ENCODE results near the gene SHANK2.

Gene SHANK2

GRCh38 chr11:71252269-71252769 lies at the start of gene SHANK2:
Gene SHANK2, minus strand, starts transcription at chr11:71252577. Its CDS starts 105,251 bp downstream, at chr11:71147326.
- H3K9me3 ChIP-seq (replicated peaks; ENCODE audit: insufficient read depth, low read length): no peaks in the 10 kb centered on the region
- H3K4me2 ChIP-seq (ENCODE audit: low read depth, low read length): no peak within 1 kb of the TSS
- no peaks in the 10 kb centered on the region for H4K20me1 ChIP-seq (ENCODE audit: insufficient read depth, low read length)
- no peaks in the 10 kb centered on the region for H3K9me2 ChIP-seq (replicated peaks; ENCODE audit: insufficient read depth, low read length)
- H3F3A ChIP-seq (ENCODE audit: insufficient read depth, low read length): no peaks in the 10 kb centered on the region
- no peaks in the 10 kb centered on the region for H3K36me3 ChIP-seq (replicated peaks; ENCODE audit: insufficient read depth, low read length)
- H3K27ac ChIP-seq (ENCODE audit: low read length): no peak within 1 kb of the TSS
- DNase-seq: no peak
- H3K27me3 ChIP-seq (replicated peaks; ENCODE audit: insufficient read depth, low read length): peaks cover 92% of the 10 kb centered on the region
- H3K4me3 ChIP-seq (ENCODE audit: low read length): no peak within 1 kb of the TSS
- H3K79me2 ChIP-seq (ENCODE audit: low read length): no peaks in the 10 kb centered on the region
- no peaks in the 10 kb centered on the region for H3K4me1 ChIP-seq (ENCODE audit: low read length)
- no peak within 1 kb of the TSS for H2AFZ ChIP-seq (ENCODE audit: low read length)
- H3K9ac ChIP-seq (ENCODE audit: low read length): no peak within 1 kb of the TSS
- TF ChIP-seq EZH2 (optimal IDR thresholded peaks at IDR 0.05; ENCODE audit: low read depth, low read length) (no peak), EZH2phosphoT487 (IDR thresholded peaks at IDR 0.05; ENCODE audit: low read length) (no peak), CTCF (IDR thresholded peaks at IDR 0.05; ENCODE audit: low read length) (no peak)

- Histone ChIP-seq H3K27ac (ENCODE audit: low read length) (no peak overlapping the region), H3K9ac (ENCODE audit: low read length) (no peak overlapping the region), H3K36me3 (replicated peaks; ENCODE audit: insufficient read depth, low read length) (no peaks in the 10 kb centered on the region), H3K9me2 (replicated peaks; ENCODE audit: insufficient read depth, low read length) (no peaks in the 10 kb centered on the region), H2AFZ (ENCODE audit: low read length) (no peak overlapping the region), H3K4me3 (ENCODE audit: low read length) (no peak overlapping the region), H3K27me3 (replicated peaks; ENCODE audit: insufficient read depth, low read length) (peaks cover 90% of the 10 kb centered on the region), H3K4me2 (ENCODE audit: low read depth, low read length) (no peak overlapping the region), H3F3A (ENCODE audit: insufficient read depth, low read length) (no peaks in the 10 kb centered on the region), H4K20me1 (ENCODE audit: insufficient read depth, low read length) (no peaks in the 10 kb centered on the region), H3K4me1 (ENCODE audit: low read length) (no peaks in the 10 kb centered on the region), H3K79me2 (ENCODE audit: low read length) (no peaks in the 10 kb centered on the region), H3K9me3 (replicated peaks; ENCODE audit: insufficient read depth, low read length) (no peaks in the 10 kb centered on the region)
- no peak for DNase-seq
- TF ChIP-seq EZH2phosphoT487 (IDR thresholded peaks at IDR 0.05; ENCODE audit: low read length) (no peak), CTCF (IDR thresholded peaks at IDR 0.05; ENCODE audit: low read length) (no peak), EZH2 (optimal IDR thresholded peaks at IDR 0.05; ENCODE audit: low read depth, low read length) (no peak)
Observed at GRCh38 chr11:71301858-71302533, 49.6 kb upstream of the SHANK2 start.

GRCh38 chr11:71301046-71301857 lies 48.9 kb upstream of the SHANK2 start:
- no peak overlapping the region for H3K4me3 ChIP-seq (ENCODE audit: low read length)
- no peak overlapping the region for H2AFZ ChIP-seq (ENCODE audit: low read length)
- H3K36me3 ChIP-seq (replicated peaks; ENCODE audit: insufficient read depth, low read length): no peaks in the 10 kb centered on the region
- no peaks in the 10 kb centered on the region for H3K79me2 ChIP-seq (ENCODE audit: low read length)
- H3F3A ChIP-seq (ENCODE audit: insufficient read depth, low read length): no peaks in the 10 kb centered on the region
- H3K27ac ChIP-seq (ENCODE audit: low read length): no peak overlapping the region
- H3K9me3 ChIP-seq (replicated peaks; ENCODE audit: insufficient read depth, low read length): no peaks in the 10 kb centered on the region
- no peaks in the 10 kb centered on the region for H3K9me2 ChIP-seq (replicated peaks; ENCODE audit: insufficient read depth, low read length)
- H3K9ac ChIP-seq (ENCODE audit: low read length): no peak overlapping the region
- H3K4me2 ChIP-seq (ENCODE audit: low read depth, low read length): no peak overlapping the region
- H3K4me1 ChIP-seq (ENCODE audit: low read length): no peaks in the 10 kb centered on the region
- TF ChIP-seq CTCF (IDR thresholded peaks at IDR 0.05; ENCODE audit: low read length): no peak
- no peak for TF ChIP-seq EZH2phosphoT487 (IDR thresholded peaks at IDR 0.05; ENCODE audit: low read length)
- TF ChIP-seq EZH2 (optimal IDR thresholded peaks at IDR 0.05; ENCODE audit: low read depth, low read length): no peak
- no peaks in the 10 kb centered on the region for H4K20me1 ChIP-seq (ENCODE audit: insufficient read depth, low read length)
- no peak for DNase-seq
- peaks cover 95% of the 10 kb centered on the region for H3K27me3 ChIP-seq (replicated peaks; ENCODE audit: insufficient read depth, low read length)

Data from MM.1S (cell line).